ENCODE measurements around the gene SPTLC2. TPM values are rescaled to one million over a fixed set of nuclear protein-coding genes. Genes with fewer than 3 reads are reported as not detected.

Gene SPTLC2
- total RNA-seq, 1 experiment from 2014 or later, result 45.9 TPM

DNA sequence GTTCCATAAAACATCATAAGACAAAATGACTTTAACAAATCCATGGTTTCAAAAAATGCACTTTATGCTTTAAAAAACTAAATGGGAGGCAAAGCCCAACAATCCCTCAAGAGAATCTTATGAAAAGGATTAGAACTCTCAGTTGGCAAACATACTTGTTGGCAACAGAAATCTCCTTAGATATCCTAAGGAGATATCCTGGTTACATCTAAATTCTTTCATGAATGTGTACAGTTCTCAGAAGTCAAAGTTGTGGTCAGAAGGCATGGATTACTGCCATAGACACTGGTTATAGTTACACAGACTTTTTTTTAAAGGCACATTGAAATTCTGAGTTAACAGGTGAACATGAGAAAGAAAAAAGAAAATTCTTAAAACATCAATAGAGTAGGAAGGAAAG, 100.3 kb downstream of the SPTLC2 start:
- TF ChIP-seq, protein P1, sequence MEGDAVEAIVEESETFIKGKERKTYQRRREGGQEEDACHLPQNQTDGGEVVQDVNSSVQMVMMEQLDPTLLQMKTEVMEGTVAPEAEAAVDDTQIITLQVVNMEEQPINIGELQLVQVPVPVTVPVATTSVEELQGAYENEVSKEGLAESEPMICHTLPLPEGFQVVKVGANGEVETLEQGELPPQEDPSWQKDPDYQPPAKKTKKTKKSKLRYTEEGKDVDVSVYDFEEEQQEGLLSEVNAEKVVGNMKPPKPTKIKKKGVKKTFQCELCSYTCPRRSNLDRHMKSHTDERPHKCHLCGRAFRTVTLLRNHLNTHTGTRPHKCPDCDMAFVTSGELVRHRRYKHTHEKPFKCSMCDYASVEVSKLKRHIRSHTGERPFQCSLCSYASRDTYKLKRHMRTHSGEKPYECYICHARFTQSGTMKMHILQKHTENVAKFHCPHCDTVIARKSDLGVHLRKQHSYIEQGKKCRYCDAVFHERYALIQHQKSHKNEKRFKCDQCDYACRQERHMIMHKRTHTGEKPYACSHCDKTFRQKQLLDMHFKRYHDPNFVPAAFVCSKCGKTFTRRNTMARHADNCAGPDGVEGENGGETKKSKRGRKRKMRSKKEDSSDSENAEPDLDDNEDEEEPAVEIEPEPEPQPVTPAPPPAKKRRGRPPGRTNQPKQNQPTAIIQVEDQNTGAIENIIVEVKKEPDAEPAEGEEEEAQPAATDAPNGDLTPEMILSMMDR (IDR thresholded peaks at IDR 0.05; ENCODE audit: unreplicated experiment), result no peak
- no peaks in the 10 kb centered on the region for H3K27me3 Mint-ChIP-seq (ENCODE audit: unreplicated experiment)
- H3K4me1 Mint-ChIP-seq (ENCODE audit: low read depth, unreplicated experiment), result no peaks in the 10 kb centered on the region
- BruUV-seq (replicated peaks), result no TSS peak
- DNase-seq, result no peak
- CTCF ChIA-PET, result no interaction called here
- H3K4me3 Mint-ChIP-seq (ENCODE audit: low read depth, unreplicated experiment), result no peak overlapping the region
- intact Hi-C loops (cut with micrococcal nuclease; ENCODE audit: unreplicated experiment), result no loop called here
- no peaks in the 10 kb centered on the region for H3K9me3 Mint-ChIP-seq (ENCODE audit: low read depth, unreplicated experiment)
- no peak overlapping the region for H3K27ac Mint-ChIP-seq (ENCODE audit: unreplicated experiment)
- peaks cover 27% of the 10 kb centered on the region for H3K36me3 Mint-ChIP-seq (ENCODE audit: insufficient read depth, unreplicated experiment)

DNA sequence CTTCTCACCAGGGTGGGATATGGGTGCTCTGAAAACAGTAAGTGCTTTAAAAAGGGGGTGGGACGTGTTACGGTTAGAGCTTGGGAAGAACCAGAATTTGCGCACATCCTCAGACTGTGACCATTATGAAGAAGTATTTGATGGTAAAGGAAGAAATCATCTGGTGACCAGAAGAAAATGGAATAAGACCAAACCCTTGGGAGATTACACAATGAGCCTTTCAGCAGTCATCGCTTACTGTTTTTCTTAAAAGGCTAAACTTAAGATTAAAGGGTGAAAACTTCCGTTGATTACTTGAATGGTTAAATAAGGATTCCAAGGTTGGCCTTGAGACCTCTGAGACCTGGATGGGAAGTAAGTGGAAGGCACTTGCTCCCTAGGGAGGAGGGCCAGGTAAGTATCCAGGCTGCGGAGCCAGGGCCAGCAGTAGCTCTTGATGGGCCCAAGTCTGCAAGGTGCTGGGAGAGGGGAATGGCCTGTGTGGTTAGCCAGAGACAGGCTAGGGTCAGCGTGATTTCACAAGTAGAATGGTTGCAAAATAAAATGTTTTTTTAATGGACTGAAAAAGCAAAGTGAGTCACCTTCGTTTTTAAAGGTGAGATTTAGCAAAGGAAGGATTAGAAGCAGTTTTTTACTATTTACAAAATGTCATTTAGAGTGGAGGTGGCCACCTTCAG, 104.8 kb downstream of the SPTLC2 start:
- peaks cover 5% of the 10 kb centered on the region for H3K36me3 Mint-ChIP-seq (ENCODE audit: insufficient read depth, unreplicated experiment)
- no TSS peak for BruUV-seq (replicated peaks)
- DNase-seq, result no peak
- no peaks in the 10 kb centered on the region for H3K4me1 Mint-ChIP-seq (ENCODE audit: low read depth, unreplicated experiment)
- no peak overlapping the region for H3K4me3 Mint-ChIP-seq (ENCODE audit: low read depth, unreplicated experiment)
- no peaks in the 10 kb centered on the region for H3K27me3 Mint-ChIP-seq (ENCODE audit: unreplicated experiment)
- intact Hi-C loops (cut with micrococcal nuclease; ENCODE audit: unreplicated experiment), result no loop called here
- H3K27ac Mint-ChIP-seq (ENCODE audit: unreplicated experiment), result no peak overlapping the region
- CTCF ChIA-PET, result no interaction called here
- H3K9me3 Mint-ChIP-seq (ENCODE audit: low read depth, unreplicated experiment), result no peaks in the 10 kb centered on the region
- TF ChIP-seq, protein P1 (IDR thresholded peaks at IDR 0.05; ENCODE audit: unreplicated experiment), result no peak

DNA sequence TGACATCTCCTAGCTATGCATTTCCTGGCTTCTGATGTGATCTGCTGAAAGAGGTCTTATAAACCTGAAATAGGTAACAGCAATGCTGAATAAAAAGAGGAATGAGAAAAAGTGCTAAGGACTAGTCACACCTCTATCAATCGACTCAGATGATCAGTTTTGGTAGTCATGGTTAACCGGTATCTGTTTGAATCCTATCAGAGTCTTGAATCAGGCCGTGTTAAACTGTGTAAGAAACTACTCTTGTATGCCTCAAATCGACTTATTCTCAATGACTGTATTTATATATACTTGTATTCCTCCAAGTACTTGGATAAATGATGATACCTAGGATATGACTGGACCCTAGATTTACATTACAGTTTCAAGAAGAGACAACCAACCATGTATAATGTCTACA, 107.1 kb downstream of the SPTLC2 start:
- H3K4me1 Mint-ChIP-seq (ENCODE audit: low read depth, unreplicated experiment), result no peaks in the 10 kb centered on the region
- no TSS peak for BruUV-seq (replicated peaks)
- no peaks in the 10 kb centered on the region for H3K36me3 Mint-ChIP-seq (ENCODE audit: insufficient read depth, unreplicated experiment)
- intact Hi-C loops (cut with micrococcal nuclease; ENCODE audit: unreplicated experiment), result no loop called here
- no peaks in the 10 kb centered on the region for H3K9me3 Mint-ChIP-seq (ENCODE audit: low read depth, unreplicated experiment)
- TF ChIP-seq, protein P1 (IDR thresholded peaks at IDR 0.05; ENCODE audit: unreplicated experiment), result no peak
- no peaks in the 10 kb centered on the region for H3K27me3 Mint-ChIP-seq (ENCODE audit: unreplicated experiment)
- no peak overlapping the region for H3K4me3 Mint-ChIP-seq (ENCODE audit: low read depth, unreplicated experiment)
- no peak overlapping the region for H3K27ac Mint-ChIP-seq (ENCODE audit: unreplicated experiment)
- CTCF ChIA-PET, result no interaction called here
- no peak for DNase-seq

DNA sequence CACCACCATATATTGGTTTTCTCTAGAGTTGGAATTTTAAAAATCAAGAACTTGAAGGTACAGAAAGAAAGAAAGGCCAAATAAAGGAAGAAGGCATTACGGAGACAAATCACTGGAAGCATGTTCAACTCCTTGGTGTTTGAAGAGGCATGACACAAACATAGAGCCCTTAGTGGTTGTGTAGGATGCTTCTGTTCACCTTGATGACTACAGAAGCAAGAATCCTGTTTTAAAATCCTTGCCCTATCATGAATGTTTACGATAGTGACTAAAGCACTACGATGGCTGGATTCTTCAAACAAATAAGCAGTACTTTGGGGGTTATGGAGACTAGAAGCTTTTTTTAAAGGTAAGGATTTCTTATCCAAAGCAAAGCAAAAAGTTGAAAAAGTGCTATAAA, 107.6 kb downstream of the SPTLC2 start:
- Mint-ChIP-seq H3K27ac (ENCODE audit: unreplicated experiment) (no peak overlapping the region), H3K36me3 (ENCODE audit: insufficient read depth, unreplicated experiment) (no peaks in the 10 kb centered on the region), H3K27me3 (ENCODE audit: unreplicated experiment) (no peaks in the 10 kb centered on the region), H3K4me1 (ENCODE audit: low read depth, unreplicated experiment) (no peaks in the 10 kb centered on the region), H3K9me3 (ENCODE audit: low read depth, unreplicated experiment) (no peaks in the 10 kb centered on the region), H3K4me3 (ENCODE audit: low read depth, unreplicated experiment) (no peak overlapping the region)
- no TSS peak for BruUV-seq (replicated peaks)
- TF ChIP-seq, protein P1 (IDR thresholded peaks at IDR 0.05; ENCODE audit: unreplicated experiment), result no peak
- DNase-seq, result no peak
- CTCF ChIA-PET, result no interaction called here
- intact Hi-C loops (cut with micrococcal nuclease; ENCODE audit: unreplicated experiment), result no loop called here
